PFSK-1 (cell line): ENCODE data around the gene LTBP3.

Experiments
- FOXP2 ChIP-seq: optimal IDR thresholded peaks from 2 replicates; pipeline ENCODE3; 2011; ENCODE audit warnings: borderline replicate concordance, control low read depth, inconsistent platforms; ENCODE audit not compliant: insufficient read depth; ENCODE audit errors: extremely low read length, extremely low read depth
- POLR2AphosphoS5 ChIP-seq: IDR thresholded peaks from 2 replicates; pipeline ENCODE4 v1.6.1; 2012; ENCODE audit warnings: low read depth, mild to moderate bottlenecking, control low read depth, low read length, moderate library complexity
- REST ChIP-seq, 2 experiments: IDR thresholded peaks; 2 replicates each; pipeline versions ENCODE4 v1.6.1 to v1.8.0; 2011 to 2012; ENCODE audit warnings: low read depth in 2 of 2, low read length in 2 of 2, control low read depth in 1 of 2, inconsistent platforms in 1 of 2, mild to moderate bottlenecking in 1 of 2, moderate library complexity in 1 of 2; ENCODE audit not compliant: insufficient read depth in 1 of 2
- SIN3A ChIP-seq: IDR thresholded peaks from 2 replicates; pipeline ENCODE4 v1.6.1; 2012; ENCODE audit warnings: mild to moderate bottlenecking, low read length, moderate library complexity, borderline replicate concordance; ENCODE audit not compliant: insufficient read depth
- TAF1 ChIP-seq: IDR thresholded peaks from 2 replicates; pipeline ENCODE4 v1.6.1; 2012; ENCODE audit warnings: low read length, control low read depth, borderline replicate concordance; ENCODE audit not compliant: insufficient read depth

The LTBP3 gene

GRCh38 chr11:65538232-65538914 is 19.8 kb downstream of the LTBP3 start:
- TF ChIP-seq POLR2AphosphoS5 (peak; percentile 59; the same call in 1 of the 2 replicates), FOXP2 (no peak)

GRCh38 chr11:65537620-65538231 is 20.4 kb downstream of the LTBP3 start:
- no peak for TF ChIP-seq REST (IDR thresholded peaks at IDR 0.05; ENCODE audit: insufficient read depth in 1 of 2, low read depth in 2 of 2, low read length in 2 of 2)
- TF ChIP-seq POLR2AphosphoS5, result no peak
- no peak for TF ChIP-seq SIN3A
- no peak for TF ChIP-seq FOXP2
- no peak for TF ChIP-seq TAF1

GRCh38 chr11:65537296-65537597 is 20.9 kb downstream of the LTBP3 start:
- TF ChIP-seq SIN3A (no peak), REST (IDR thresholded peaks at IDR 0.05; ENCODE audit: insufficient read depth in 1 of 2, low read depth in 2 of 2, low read length in 2 of 2) (no peak), FOXP2 (no peak), POLR2AphosphoS5 (no peak; the same call in 1 of the 2 replicates), TAF1 (no peak)

- TF ChIP-seq FOXP2 (no peak), SIN3A (no peak), TAF1 (no peak), POLR2AphosphoS5 (no peak), REST (IDR thresholded peaks at IDR 0.05; ENCODE audit: insufficient read depth in 1 of 2, low read depth in 2 of 2, low read length in 2 of 2) (no peak)
Measured at GRCh38 chr11:65536412-65537295, 21.5 kb downstream of the LTBP3 start.

GRCh38 chr11:65535102-65535501 is 23.1 kb downstream of the LTBP3 start:
- no peak for TF ChIP-seq POLR2AphosphoS5

- TF ChIP-seq REST (IDR thresholded peaks at IDR 0.05; ENCODE audit: insufficient read depth in 1 of 2, low read depth in 2 of 2, low read length in 2 of 2) (no peak), TAF1 (no peak), SIN3A (no peak), FOXP2 (no peak), POLR2AphosphoS5 (no peak)
Measured at GRCh38 chr11:65532388-65533064, 25.6 kb downstream of the LTBP3 start.
